ENCODE data around the gene KRT33B. TPM values are rescaled to one million over a fixed set of nuclear protein-coding genes. Genes with fewer than 3 reads are reported as not detected.

Gene KRT33B
- total and polyA plus RNA-seq, 2 of the 8 experiments (the other 6 are each of a cell fraction or from before 2014, with no cell fraction given): not detected

GRCh38 chr17:41331606-41332005 lies 38.0 kb downstream of the KRT33B start:
- Histone ChIP-seq H2BK120ac (replicated peaks; ENCODE audit: low read depth, low read length) (no peak overlapping the region), H3K9me3 (ENCODE audit: insufficient read depth in 2 of 2, low read depth in 1 of 2, low read length in 1 of 2) (no peaks in the 10 kb centered on the region), H3K27me3 (replicated peaks in 1 of 4; ENCODE audit: control insufficient read depth in 3 of 4, extremely low read depth in 1 of 4, insufficient read depth in 3 of 4, low read length in 3 of 4) (no peaks in the 10 kb centered on the region), H4K20me1 (replicated peaks in 1 of 2; ENCODE audit: control insufficient read depth in 1 of 2, insufficient read depth in 2 of 2, low read length in 2 of 2) (no peaks in the 10 kb centered on the region), H3K14ac (ENCODE audit: insufficient read length) (no peak overlapping the region), H3K79me1 (ENCODE audit: low read depth, low read length) (no peaks in the 10 kb centered on the region), H4K91ac (replicated peaks; ENCODE audit: insufficient read length, low read length) (no peak overlapping the region), H3K56ac (replicated peaks; ENCODE audit: insufficient read length, low read depth, low read length) (no peak overlapping the region), H3K79me2 (ENCODE audit: control insufficient read depth in 1 of 2, insufficient read depth in 2 of 2, low read length in 2 of 2) (no peaks in the 10 kb centered on the region), H3K18ac (ENCODE audit: extremely low read depth, low read length) (no peak overlapping the region), H2BK5ac (ENCODE audit: low read depth, low read length) (no peak overlapping the region), H2AK5ac (ENCODE audit: low read depth, low read length) (no peak overlapping the region), H3K4me1 (replicated peaks in 1 of 4; ENCODE audit: control insufficient read depth in 3 of 4, insufficient read depth in 4 of 4, low read length in 3 of 4) (no peaks in the 10 kb centered on the region), H3K36me3 (ENCODE audit: control insufficient read depth in 2 of 4, insufficient read depth in 4 of 4, low read length in 3 of 4) (no peaks in the 10 kb centered on the region), H2BK15ac (ENCODE audit: low read length) (no peak overlapping the region), H2BK12ac (ENCODE audit: low read depth, low read length) (no peak overlapping the region), H3K9ac (replicated peaks in 1 of 4; ENCODE audit: extremely low read depth in 1 of 4, low read depth in 3 of 4, low read length in 3 of 4) (no peak overlapping the region), H3K4me2 (ENCODE audit: insufficient read depth in 1 of 2, low read depth in 2 of 2, low read length in 2 of 2) (no peak overlapping the region), H2BK20ac (ENCODE audit: low read length) (no peak overlapping the region), H3K4ac (replicated peaks; ENCODE audit: insufficient read length, low read depth, low read length) (peak overlapping the region; percentile 69), H4K8ac (ENCODE audit: extremely low read depth, insufficient read depth, low read length) (no peak overlapping the region), H3K23me2 (ENCODE audit: low read depth, low read length) (no peaks in the 10 kb centered on the region), H2AFZ (ENCODE audit: low read length) (no peak overlapping the region), H3K4me3 (ENCODE audit: extremely low read depth in 1 of 4, insufficient read depth in 2 of 4, low read depth in 3 of 4, low read length in 4 of 4) (no peak overlapping the region), H4K5ac (ENCODE audit: insufficient read length, low read depth, low read length) (no peak overlapping the region), H3K23ac (ENCODE audit: insufficient read length) (no peak overlapping the region), H3K27ac (ENCODE audit: low read depth, low read length) (no peak overlapping the region)
- ChIA-PET POLR2A (ENCODE audit: partially characterized antibody) (no interaction called here), CTCF (ENCODE audit: partially characterized antibody) (interaction anchor here (0.7 to 5.8 kb wide), 11 partner anchors 8 to 469 kb away, joined by 3 to 24 read pairs (median 5); no protein-coding TSS in a partner anchor)
- FAIRE-seq (no peak), DNase-seq (ENCODE audit: low read depth in 1 of 2, low spot score in 2 of 2) (peak in 1 of 2 experiments; percentile 28)
- 91% methylated on average over 6 of the region's 7 CpGs; no CpG with 5 or more reads in 1 of the 2 experiments for WGBS, 2 experiments (ENCODE audit: extremely low coverage in 1 of 2, insufficient coverage in 1 of 2, insufficient read length in 1 of 2, insufficient replicate concordance in 2 of 2, low coverage in 1 of 2, low lambda C conversion rate in 2 of 2, missing lambda C conversion rate in 1 of 2)
- no peak for TF ChIP-seq USF2 (IDR thresholded peaks at IDR 0.05; ENCODE audit: low read length)
- no peak for TF ChIP-seq YY1 (IDR thresholded peaks at IDR 0.05; ENCODE audit: low read depth, low read length)
- no peak for TF ChIP-seq RFX5 (IDR thresholded peaks at IDR 0.05; ENCODE audit: borderline replicate concordance, low read depth, low read length)
- TF ChIP-seq CTCF (IDR thresholded peaks at IDR 0.05; ENCODE audit: control extremely low read depth in 1 of 3, insufficient read depth in 1 of 3, low read depth in 1 of 3, low read length in 3 of 3): no peak
- TF ChIP-seq ATF2 (IDR thresholded peaks at IDR 0.05; ENCODE audit: low read length): no peak
- no peak for TF ChIP-seq RNF2 (IDR thresholded peaks at IDR 0.05; ENCODE audit: borderline replicate concordance, low read depth, low read length, missing control alignments, poor library complexity, severe bottlenecking)
- TF ChIP-seq FOSL1 (IDR thresholded peaks at IDR 0.05; ENCODE audit: insufficient read depth, low read depth, low read length): no peak
- TF ChIP-seq KDM4A (IDR thresholded peaks at IDR 0.05; ENCODE audit: low read depth, low read length, severe bottlenecking): no peak
